T-helper 1 cell treated with Interleukin-12 subunit alpha and Interleukin-12 subunit beta and Interleukin-4 antibody, amounts not matched to agents 30 ng/mL and 1 ng/mL, for 36 hours (primary cell): ENCODE results near the gene OPN4. TPM values are rescaled to one million over a fixed set of nuclear protein-coding genes. Genes with fewer than 3 reads are reported as not detected.

ENCODE experiments used
- intact Hi-C: fragments of 100-400 bp; cut with micrococcal nuclease; formaldehyde crosslinking; loops from one replicate; pipeline ENCODE4 v1.15.1; 2024
- total RNA-seq: library from RNA; stranded (reverse); gene quantifications from 2 replicates; pipeline ENCODE4 v1.2.3, GENCODE V29; 2022

OPN4 gene
- total RNA-seq, 1 donor from 2014 or later = not detected

GRCh38 chr10:86678999-86679792, 24.8 kb downstream of the OPN4 start:
- intact Hi-C loops = no loop called here

DNA sequence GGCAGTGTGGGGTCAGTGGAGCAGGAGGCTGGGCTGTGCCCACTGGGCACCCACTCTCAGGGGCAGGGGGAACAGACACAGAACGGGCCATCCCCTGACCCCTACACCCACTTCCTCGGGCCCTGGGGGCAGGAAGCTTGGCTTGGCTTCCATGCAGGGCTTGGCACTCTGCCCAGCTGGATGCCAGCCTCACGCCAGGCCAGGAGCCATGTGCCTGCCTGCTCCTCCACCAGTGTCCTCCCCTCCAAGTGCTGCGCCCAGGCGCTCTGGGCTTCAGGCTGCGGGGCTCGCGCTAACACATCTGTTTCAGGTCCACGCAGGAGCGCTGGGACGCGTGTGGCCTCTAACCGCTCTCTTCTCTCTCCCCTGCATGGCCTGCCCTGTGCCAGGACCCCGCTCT, 26.7 kb downstream of the OPN4 start:
- intact Hi-C loops = no loop called here

GRCh38 chr10:86681722-86682386, 27.5 kb downstream of the OPN4 start:
- intact Hi-C loops = no loop called here

DNA sequence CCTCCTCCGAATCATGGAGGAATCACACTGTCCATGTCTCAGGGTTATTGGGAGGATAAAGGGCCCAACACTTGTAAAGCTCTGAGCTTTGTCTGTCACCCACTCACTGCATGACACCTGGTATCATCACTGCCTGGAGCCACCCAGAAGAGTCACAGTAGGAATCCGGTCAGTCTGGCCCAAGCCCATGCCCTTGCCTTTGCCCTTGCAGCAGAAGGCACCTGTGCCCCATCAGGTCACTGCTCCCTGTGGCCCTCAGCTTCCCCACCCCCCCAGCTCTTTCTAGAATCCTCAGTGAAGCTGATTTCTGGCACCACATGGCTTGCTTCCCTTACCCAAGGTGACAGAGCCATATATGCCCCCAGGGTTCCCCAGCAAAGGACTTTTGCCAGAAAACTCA, 28.3 kb downstream of the OPN4 start:
- intact Hi-C loops = no loop called here

GRCh38 chr10:86684331-86685097, 30.2 kb downstream of the OPN4 start:
- intact Hi-C loops = no loop called here

DNA sequence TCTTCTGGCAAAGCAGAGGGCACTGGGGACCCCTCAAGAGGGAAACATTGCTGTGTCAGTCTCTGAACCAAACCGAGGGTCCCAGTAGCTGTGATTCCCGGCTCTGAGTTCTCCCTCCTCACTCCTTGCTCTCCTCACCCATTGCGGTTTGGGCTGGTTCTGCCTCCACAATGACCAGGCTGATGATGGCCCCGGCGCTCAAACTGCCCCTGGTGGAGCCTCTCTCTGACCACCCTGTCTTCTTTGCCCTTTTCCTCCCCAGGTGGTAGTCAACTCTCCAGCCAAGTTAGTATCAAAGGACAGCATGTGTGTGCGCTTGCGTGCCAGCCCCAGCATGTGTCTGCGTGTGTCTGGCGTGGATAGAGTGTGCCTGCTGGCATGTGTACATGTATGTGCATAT, 31.1 kb downstream of the OPN4 start:
- intact Hi-C loops = no loop called here

GRCh38 chr10:86685893-86686632, 31.7 kb downstream of the OPN4 start:
- intact Hi-C loops = no loop called here

DNA sequence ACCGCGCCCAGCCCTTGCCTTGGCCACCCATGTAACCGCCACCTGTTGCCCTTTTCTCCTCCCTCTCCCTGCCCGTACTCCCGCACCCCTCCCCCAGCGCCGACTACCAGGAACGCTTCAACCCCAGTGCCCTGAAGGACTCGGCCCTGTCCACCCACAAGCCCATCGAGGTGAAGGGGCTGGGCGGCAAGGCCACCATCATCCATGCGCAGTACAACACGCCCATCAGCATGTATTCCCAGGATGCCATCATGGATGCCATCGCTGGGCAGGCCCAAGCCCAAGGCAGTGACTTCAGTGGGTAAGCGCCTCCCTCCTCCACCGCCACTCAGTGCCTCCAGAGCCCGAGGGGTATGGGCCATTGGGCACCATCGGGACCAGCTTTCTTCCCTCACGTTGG, 32.6 kb downstream of the OPN4 start:
- intact Hi-C loops = no loop called here

- intact Hi-C loops = loop anchor here (1.0 kb wide), 4 partner anchors 212 to 279 kb away; no protein-coding TSS in a partner anchor
These were observed 33.4 kb downstream of the OPN4 start for GRCh38 chr10:86687750-86688149.

DNA sequence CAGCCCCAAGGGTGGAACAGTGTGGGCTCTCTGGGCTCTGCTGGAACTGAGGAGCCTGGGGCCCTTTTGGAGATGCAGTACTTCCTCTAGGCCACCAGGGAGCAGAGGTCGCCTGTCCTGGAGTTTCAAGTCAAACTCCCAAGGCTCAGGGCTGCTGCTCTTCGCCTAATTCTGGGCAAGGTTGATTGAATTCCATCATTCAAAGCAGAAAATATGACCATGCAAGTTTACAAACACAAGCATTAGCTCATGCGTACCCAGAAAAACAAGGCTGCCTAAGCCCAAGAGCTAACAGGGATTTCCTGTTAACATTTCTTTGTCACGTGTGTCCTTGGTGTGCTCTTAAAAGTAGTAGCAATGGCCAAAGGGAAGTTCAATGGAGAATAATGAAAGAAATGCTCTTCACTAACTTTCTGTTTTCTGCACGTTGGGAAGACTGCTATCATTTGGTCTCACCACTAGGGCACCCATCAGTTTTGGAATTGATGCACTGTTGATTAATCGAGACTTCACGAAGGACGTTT, 34.1 kb downstream of the OPN4 start:
- intact Hi-C loops = loop anchor here (1.0 kb wide), 4 partner anchors 211 to 278 kb away; no protein-coding TSS in a partner anchor

- intact Hi-C loops = no loop called here
These were observed 34.8 kb downstream of the OPN4 start for GRCh38 chr10:86689146-86689545.

DNA sequence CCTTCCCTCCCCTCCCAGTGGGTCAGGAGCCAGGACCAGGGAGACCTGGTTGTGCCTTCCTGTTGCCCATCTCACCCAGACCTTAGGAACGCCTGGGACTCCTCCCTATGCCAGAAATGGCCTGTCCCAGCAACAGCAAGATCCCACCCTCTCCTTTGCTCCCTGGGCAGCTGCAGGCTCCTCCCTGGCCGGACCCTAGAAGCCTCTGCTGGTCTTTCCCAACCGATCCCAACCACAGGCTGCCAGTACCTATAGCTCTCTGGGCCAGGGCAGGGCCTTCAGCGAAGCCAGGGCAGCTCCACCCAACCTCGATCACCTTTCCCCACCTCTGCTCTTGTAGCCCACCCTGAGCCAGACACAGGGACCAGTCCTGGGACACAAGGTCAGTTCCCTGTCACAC, 35.9 kb downstream of the OPN4 start:
- intact Hi-C loops = no loop called here

DNA sequence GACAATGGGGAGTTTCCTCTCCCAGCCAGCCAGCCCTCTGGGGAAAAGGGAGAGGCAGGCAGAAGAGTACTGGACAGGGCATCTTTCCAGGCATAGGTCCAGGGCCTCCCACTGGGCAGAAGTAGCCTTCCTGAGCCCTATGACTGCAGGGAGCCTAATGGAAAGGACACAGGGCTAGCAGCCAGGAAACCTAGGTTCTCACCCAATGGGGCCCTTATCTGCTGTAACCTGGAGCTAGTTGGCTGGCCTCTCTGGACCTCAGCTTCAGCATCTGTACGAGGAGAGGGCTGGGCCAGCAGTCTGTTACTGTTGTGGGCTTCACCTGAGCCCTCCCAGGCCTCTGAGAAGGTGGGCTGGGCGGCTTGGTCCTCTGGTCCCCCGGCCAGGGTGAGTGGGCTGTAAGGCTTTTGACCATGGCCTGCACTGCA, 36.3 kb downstream of the OPN4 start:
- intact Hi-C loops = no loop called here

- intact Hi-C loops = no loop called here
These were observed 37.1 kb downstream of the OPN4 start for GRCh38 chr10:86691333-86692022.

DNA sequence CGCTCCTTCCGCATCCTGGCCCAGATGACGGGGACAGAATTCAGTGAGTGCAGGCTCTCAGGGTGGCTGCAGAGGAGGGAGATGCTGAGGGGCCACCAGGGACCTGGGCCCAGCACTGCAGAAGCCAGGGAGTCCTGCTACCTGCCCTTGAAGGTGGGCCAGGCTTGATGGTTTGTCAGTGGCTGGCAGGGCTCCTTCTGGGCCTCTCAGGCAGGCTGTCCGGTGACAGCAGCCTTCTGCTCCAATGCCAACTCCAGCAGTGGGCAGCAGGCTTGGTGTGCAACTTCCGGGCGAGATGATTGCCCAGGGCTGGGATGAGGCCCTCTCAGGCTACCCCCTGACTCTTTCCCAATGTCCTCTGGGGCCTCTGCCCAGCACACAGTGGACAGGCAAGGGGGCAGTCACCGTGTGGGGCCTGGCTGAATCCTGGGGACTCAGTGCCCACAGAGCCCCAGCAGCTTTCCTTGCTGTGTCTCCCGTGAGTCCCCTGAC, 37.7 kb downstream of the OPN4 start:
- intact Hi-C loops = no loop called here

- intact Hi-C loops = loop anchor here (1.0 kb wide), 1 partner anchor 207 kb away; no protein-coding TSS in a partner anchor
These were observed 38.3 kb downstream of the OPN4 start for GRCh38 chr10:86692664-86693063.

DNA sequence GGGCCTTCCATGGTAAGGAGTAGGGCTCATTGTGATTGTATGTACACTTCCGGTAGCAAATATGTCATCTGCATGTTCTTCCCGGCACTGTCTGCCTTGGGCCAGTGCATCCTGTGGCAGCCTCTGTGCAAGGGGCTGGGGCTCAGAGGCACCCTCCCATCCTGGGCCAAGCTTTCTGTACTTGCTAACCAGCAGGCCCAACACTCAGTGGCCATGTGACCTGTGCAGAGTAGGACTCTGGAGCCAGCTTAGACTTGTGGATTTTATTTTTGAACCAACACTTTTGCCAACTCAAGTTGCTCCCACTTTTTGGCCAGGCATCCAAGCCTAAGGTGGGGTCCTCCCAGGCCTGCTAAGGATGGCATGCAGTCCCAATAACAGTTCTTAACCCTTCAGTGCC, 38.9 kb downstream of the OPN4 start:
- intact Hi-C loops = loop anchor here (1.0 kb wide), 1 partner anchor 206 kb away; no protein-coding TSS in a partner anchor

- intact Hi-C loops = loop anchor here (1.0 kb wide), 1 partner anchor 205 kb away; no protein-coding TSS in a partner anchor
These were observed 39.5 kb downstream of the OPN4 start for GRCh38 chr10:86693721-86694369.

DNA sequence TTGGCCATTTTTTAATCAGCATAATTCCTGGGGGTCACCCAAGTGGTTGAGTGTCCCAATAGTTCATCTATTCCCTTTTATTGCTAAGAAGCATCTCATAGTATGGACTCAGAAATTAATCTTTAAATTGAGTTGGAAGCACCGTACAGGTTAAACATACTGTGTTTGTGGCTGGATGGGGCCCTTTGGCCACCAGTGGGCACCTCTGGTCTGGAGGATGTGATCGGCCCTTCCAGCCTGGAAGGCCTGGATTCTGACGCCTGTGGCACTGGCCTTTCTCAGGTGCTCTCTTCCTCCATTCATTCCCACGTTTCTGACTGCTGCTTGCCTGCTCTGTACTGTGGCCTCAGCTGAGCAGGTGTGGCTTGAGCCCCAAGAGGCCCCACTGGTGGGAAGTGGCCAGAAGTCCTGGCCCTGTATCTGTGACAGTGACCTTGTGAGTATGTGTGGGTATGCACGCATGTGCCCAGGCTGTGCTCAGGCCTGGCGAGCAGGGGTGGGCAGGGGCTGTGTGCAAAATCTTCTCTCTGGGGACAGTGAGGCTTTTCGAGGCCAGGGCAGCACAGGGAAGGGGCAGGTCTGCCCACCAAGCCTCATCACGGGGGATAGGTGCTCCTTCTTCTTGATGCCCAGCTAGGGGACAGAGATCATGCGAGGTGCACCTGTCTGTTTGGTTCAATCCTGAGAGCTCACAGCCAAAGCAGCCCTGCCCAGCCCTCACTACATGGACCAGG, 44.0 kb downstream of the OPN4 start:
- intact Hi-C loops = no loop called here
